Smooth muscle cell (in vitro differentiated cells): ENCODE measurements around the gene RPS19. TPM values are rescaled to one million over a fixed set of nuclear protein-coding genes. Genes with fewer than 3 reads are reported as not detected.

Experiments used
- DNase-seq: peaks from one replicate; lab custom pipeline; 2025; ENCODE audit not compliant: unreplicated experiment; lab: John Stamatoyannopoulos, UW
- H2AFZ ChIP-seq: fragments of 200-600 bp; sonication (generic); 2 replicates; pipeline ENCODE4 v1.6.0; 2016; ENCODE audit warnings: antibody characterized with exemption, low read depth, mild to moderate bottlenecking
- H3F3A ChIP-seq: fragments of 200-600 bp; sonication (generic); 2 replicates; pipeline ENCODE4 v1.6.0; 2017; ENCODE audit warnings: antibody characterized with exemption, low read depth
- H3K27ac ChIP-seq: fragments of 200-600 bp; sonication (generic); 2 replicates; pipeline ENCODE4 v1.5.1; 2016; ENCODE audit warnings: low read depth, mild to moderate bottlenecking
- H3K27me3 ChIP-seq: fragments of 200-600 bp; sonication (generic); 2 replicates; pipeline ENCODE4 v1.6.1; 2016; ENCODE audit warnings: low read depth, mild to moderate bottlenecking
- H3K36me3 ChIP-seq: fragments of 200-600 bp; sonication (generic); 2 replicates; pipeline ENCODE4 v1.5.1; 2016; ENCODE audit warnings: low read depth
- H3K4me1 ChIP-seq: fragments of 200-600 bp; sonication (generic); 2 replicates; pipeline ENCODE4 v1.5.1; 2016; ENCODE audit warnings: low read depth
- H3K4me2 ChIP-seq: fragments of 200-600 bp; sonication (generic); 2 replicates; pipeline ENCODE4 v1.6.0; 2016; ENCODE audit warnings: mild to moderate bottlenecking
- H3K4me3 ChIP-seq: fragments of 200-600 bp; sonication (generic); 2 replicates; pipeline ENCODE4 v1.5.1; 2016; ENCODE audit warnings: mild to moderate bottlenecking
- H3K79me2 ChIP-seq: fragments of 200-600 bp; sonication (generic); 2 replicates; pipeline ENCODE4 v1.6.0; 2016; ENCODE audit warnings: low read depth, mild to moderate bottlenecking
- H3K9ac ChIP-seq: fragments of 200-600 bp; sonication (generic); 2 replicates; pipeline ENCODE4 v1.6.0; 2016; ENCODE audit warnings: low read depth
- H3K9me3 ChIP-seq: fragments of 200-600 bp; sonication (generic); replicated peaks from 2 replicates; pipeline ENCODE4 v1.5.1; 2016; ENCODE audit warnings: low read depth
- H4K20me1 ChIP-seq: fragments of 200-600 bp; sonication (generic); 2 replicates; pipeline ENCODE4 v1.6.0; 2016; ENCODE audit warnings: low read depth
- CTCF ChIP-seq: fragments of 200-600 bp; sonication (generic); IDR thresholded peaks from 2 replicates; pipeline ENCODE4 v1.5.1; 2017; ENCODE audit warnings: borderline replicate concordance, mild to moderate bottlenecking, antibody characterized with exemption; ENCODE audit not compliant: insufficient read depth, poor library complexity, severe bottlenecking
- WGBS: methylation state at CpG from one replicate; pipeline ENCODE4 v1.1.7; 2016; ENCODE audit warnings: low lambda C conversion rate; 5-methylcytosine and 5-hydroxymethylcytosine counted together
- polyA plus RNA-seq: library from polyadenylated mRNA; unstranded; fragments of >200 nt; fragmentation: Nextera tagmentation; extraction: Ambion mirVana; gene quantifications from 2 replicates; pipeline ENCODE4 v1.2.1, GENCODE V29; 2016
- total RNA-seq: library from RNA; depleted of rRNA; stranded (reverse); fragments of >200 nt; gene quantifications from 2 replicates; pipeline ENCODE4 v1.2.3, GENCODE V29; 2014

The RPS19 gene
- total and polyA plus RNA-seq, 2 experiments from 2014 or later: 1,345 to 2,105 TPM

- Histone ChIP-seq H2AFZ (no peak overlapping the region), H3K4me2 (no peak overlapping the region), H3K9me3 (no peaks in the 10 kb centered on the region), H3K27me3 (peaks cover 18% of the 10 kb centered on the region), H3K36me3 (no peaks in the 10 kb centered on the region), H4K20me1 (no peaks in the 10 kb centered on the region), H3K4me1 (no peaks in the 10 kb centered on the region), H3K27ac (no peak overlapping the region), H3F3A (no peaks in the 10 kb centered on the region), H3K4me3 (no peak overlapping the region), H3K79me2 (no peaks in the 10 kb centered on the region), H3K9ac (no peak overlapping the region)
- no peak for DNase-seq
- WGBS: 86% methylated on average over 19 of the region's 19 CpGs
- no peak for TF ChIP-seq CTCF
These were observed 12.5 kb upstream of the RPS19 start for GRCh38 chr19:41847351-41848105.

GRCh38 chr19:41848666-41849065 is 11.4 kb upstream of the RPS19 start:
- H3K36me3 ChIP-seq: no peaks in the 10 kb centered on the region
- no peak for TF ChIP-seq CTCF
- H4K20me1 ChIP-seq: no peaks in the 10 kb centered on the region
- no peaks in the 10 kb centered on the region for H3K9me3 ChIP-seq
- WGBS: 81% methylated on average over 6 of the region's 6 CpGs
- no peaks in the 10 kb centered on the region for H3K79me2 ChIP-seq
- no peak overlapping the region for H3K4me3 ChIP-seq
- no peak overlapping the region for H3K4me2 ChIP-seq
- no peak overlapping the region for H3K9ac ChIP-seq
- H3K27me3 ChIP-seq: peaks cover 30% of the 10 kb centered on the region
- no peaks in the 10 kb centered on the region for H3K4me1 ChIP-seq
- no peaks in the 10 kb centered on the region for H3F3A ChIP-seq
- DNase-seq: no peak
- H3K27ac ChIP-seq: no peak overlapping the region
- no peak overlapping the region for H2AFZ ChIP-seq

GRCh38 chr19:41849067-41849466 is 11.0 kb upstream of the RPS19 start:
- Histone ChIP-seq H3K9ac (no peak overlapping the region), H2AFZ (no peak overlapping the region), H3K27ac (no peak overlapping the region), H3K4me3 (no peak overlapping the region), H3F3A (no peaks in the 10 kb centered on the region), H3K79me2 (no peaks in the 10 kb centered on the region), H3K4me1 (no peaks in the 10 kb centered on the region), H3K9me3 (no peaks in the 10 kb centered on the region), H4K20me1 (no peaks in the 10 kb centered on the region), H3K36me3 (no peaks in the 10 kb centered on the region), H3K4me2 (no peak overlapping the region), H3K27me3 (peaks cover 34% of the 10 kb centered on the region)
- 63% methylated on average over 2 of the region's 2 CpGs for WGBS
- TF ChIP-seq CTCF: no peak
- no peak for DNase-seq

- WGBS: 76% methylated on average over 5 of the region's 5 CpGs
These were observed 9.7 kb upstream of the RPS19 start for GRCh38 chr19:41850381-41850780.

More at GRCh38 chr19:41850381-41850780, 9.7 kb upstream of the RPS19 start:
- no peak for DNase-seq
- Histone ChIP-seq H3K27me3 (peaks cover 41% of the 10 kb centered on the region), H3F3A (no peaks in the 10 kb centered on the region), H3K4me2 (no peak overlapping the region), H3K27ac (no peak overlapping the region), H2AFZ (no peak overlapping the region), H3K9ac (no peak overlapping the region), H3K79me2 (no peaks in the 10 kb centered on the region), H3K4me3 (no peak overlapping the region), H3K9me3 (no peaks in the 10 kb centered on the region), H3K36me3 (no peaks in the 10 kb centered on the region), H4K20me1 (no peaks in the 10 kb centered on the region), H3K4me1 (no peaks in the 10 kb centered on the region)
- TF ChIP-seq CTCF: no peak
